HepG2 (cell line): ENCODE data around the gene ADM5. TPM values are rescaled to one million over a fixed set of nuclear protein-coding genes. Genes with fewer than 3 reads are reported as not detected.

Experiments
- CREB3 ChIP-seq: sonication (generic); formaldehyde crosslinking; IDR thresholded peaks from 2 replicates; pipeline ENCODE4 v1.5.0; 2020; ENCODE audit warnings: missing genetic modification reagents
- FOXA1 ChIP-seq, 2 experiments: fragments of 450-650 bp in 1 of 2; sonication (generic) in 1 of 2; formaldehyde crosslinking in 1 of 2; IDR thresholded peaks; 2 replicates each; pipeline versions ENCODE4 v1.4.0 to v1.6.1; 2016 to 2020; ENCODE audit warnings: missing genetic modification reagents in 1 of 2
- MATR3 ChIP-seq: sonication (generic); formaldehyde crosslinking; IDR thresholded peaks from 2 replicates; pipeline ENCODE4 v1.4.0; 2020; ENCODE audit warnings: missing genetic modification reagents
- MBNL3 ChIP-seq: fragments of 250-450 bp; sonication (Bioruptor Pico); conservative IDR thresholded peaks from 2 replicates; pipeline ENCODE4 v1.8.0; 2022; ENCODE audit warnings: mild to moderate bottlenecking, inconsistent platforms
- NKX3-1 ChIP-seq: sonication (generic); formaldehyde crosslinking; IDR thresholded peaks from 2 replicates; pipeline ENCODE4 v1.5.0; 2020; ENCODE audit warnings: missing genetic modification reagents
- PREB ChIP-seq: sonication (generic); formaldehyde crosslinking; IDR thresholded peaks from 2 replicates; pipeline ENCODE4 v1.4.0; 2020; ENCODE audit warnings: missing genetic modification reagents
- SAP130 ChIP-seq: IDR thresholded peaks from 2 replicates; pipeline ENCODE4 v1.6.1; 2016; ENCODE audit warnings: low read depth
- SIX1 ChIP-seq: sonication (generic); formaldehyde crosslinking; IDR thresholded peaks from 2 replicates; pipeline ENCODE4 v1.4.0; 2020; ENCODE audit warnings: missing genetic modification reagents, borderline replicate concordance
- SMAD3 ChIP-seq: sonication (generic); formaldehyde crosslinking; IDR thresholded peaks from 2 replicates; pipeline ENCODE4 v1.4.0; 2020; ENCODE audit warnings: missing genetic modification reagents
- SNAI1 ChIP-seq: sonication (generic); formaldehyde crosslinking; IDR thresholded peaks from 2 replicates; pipeline ENCODE4 v1.5.0; 2020; ENCODE audit warnings: mild to moderate bottlenecking, missing genetic modification reagents, borderline replicate concordance
- SP140L ChIP-seq: sonication (generic); formaldehyde crosslinking; IDR thresholded peaks from 2 replicates; pipeline ENCODE4 v1.4.0; 2020; ENCODE audit warnings: missing genetic modification reagents, borderline replicate concordance
- SPEN ChIP-seq: sonication (generic); formaldehyde crosslinking; IDR thresholded peaks from 2 replicates; pipeline ENCODE4 v1.5.1; 2020; ENCODE audit warnings: low read depth, mild to moderate bottlenecking, missing genetic modification reagents
- ZFP36L1 ChIP-seq: sonication (generic); formaldehyde crosslinking; IDR thresholded peaks from 2 replicates; pipeline ENCODE4 v1.8.0; 2022; ENCODE audit warnings: mild to moderate bottlenecking, missing genetic modification reagents, moderate library complexity
- ZNF468 ChIP-seq: sonication (generic); formaldehyde crosslinking; IDR thresholded peaks from 2 replicates; pipeline ENCODE4 v1.8.0; 2022; ENCODE audit warnings: mild to moderate bottlenecking, moderate library complexity, missing genetic modification reagents
- ZNF546 ChIP-seq: sonication (generic); formaldehyde crosslinking; conservative IDR thresholded peaks from 2 replicates; pipeline ENCODE4 v1.8.1; 2023; ENCODE audit warnings: mild to moderate bottlenecking, missing genetic modification reagents
- ZNF724P ChIP-seq: sonication (generic); formaldehyde crosslinking; IDR thresholded peaks from 2 replicates; pipeline ENCODE4 v1.8.0; 2022; ENCODE audit warnings: missing genetic modification reagents, borderline replicate concordance
- ZNF790 ChIP-seq: sonication (generic); formaldehyde crosslinking; IDR thresholded peaks from 2 replicates; pipeline ENCODE4 v1.8.0; 2022; ENCODE audit warnings: missing genetic modification reagents, mild to moderate bottlenecking, borderline replicate concordance
- polyA plus RNA-seq, 8 experiments: library from polyadenylated mRNA; depleted of rRNA in 3 of 8; stranded (reverse) in 7 of 8; unstranded in 1 of 8; fragments of >200 nt; fragmentation: Illumina TruSeq in 4 of 8; extraction: Trizol in 4 of 8; gene quantifications; 2 replicates each; pipeline versions ENCODE4 v1.2.1 to v1.2.3, GENCODE V29; 2011 to 2016; ENCODE audit warnings: low read depth in 4 of 8, missing spikeins in 1 of 8, mixed read lengths in 1 of 8; ENCODE audit not compliant: insufficient read depth in 1 of 8
- total RNA-seq, 5 experiments: library from RNA; depleted of rRNA; stranded (reverse); fragments of >200 nt; fragmentation: Illumina TruSeq; extraction: Trizol; gene quantifications; 2 replicates each; pipeline ENCODE4 v1.2.3, GENCODE V29; 2016; ENCODE audit warnings: low read depth in 1 of 5
- TF ChIP-seq, protein P1 (sequence below): sonication (generic); formaldehyde crosslinking; IDR thresholded peaks from 2 replicates; pipeline ENCODE4 v1.4.0; 2020; ENCODE audit warnings: mild to moderate bottlenecking, missing genetic modification reagents, borderline replicate concordance
- TF ChIP-seq, protein P2 (sequence below): sonication (generic); formaldehyde crosslinking; IDR thresholded peaks from 2 replicates; pipeline ENCODE4 v1.5.1; 2020; ENCODE audit warnings: missing genetic modification reagents, mild to moderate bottlenecking, borderline replicate concordance
- TF ChIP-seq, protein P3 (sequence below): sonication (generic); formaldehyde crosslinking; conservative IDR thresholded peaks from 2 replicates; pipeline ENCODE4 v1.5.0; 2020; ENCODE audit warnings: missing genetic modification reagents
- TF ChIP-seq, protein P4 (sequence below): sonication (generic); formaldehyde crosslinking; IDR thresholded peaks from 2 replicates; pipeline ENCODE4 v1.8.0; 2022; ENCODE audit warnings: mild to moderate bottlenecking, missing genetic modification reagents, moderate library complexity

ADM5 gene
- total and polyA plus RNA-seq, 2 of the 13 experiments (the other 11 are each of a cell fraction or from before 2014, with no cell fraction given) = 2.7 to 4.1 TPM

GRCh38 chr19:49664171-49665035, 25.0 kb upstream of the ADM5 start (continued):
- TF ChIP-seq PREB (no peak), MATR3 (CRISPR knock-in tag) (no peak), ZNF724P (CRISPR knock-in tag) (0 out of 2 replicates have a peak, but pooled peaks have one; percentile 62), NKX3-1 (CRISPR knock-in tag) (no peak), ZNF790 (CRISPR knock-in tag) (no peak), FOXA1 (IDR thresholded peaks at IDR 0.05) (no peak), FOXA1 (CRISPR knock-in tag; IDR thresholded peaks at IDR 0.05) (no peak), SPEN (CRISPR knock-in tag) (peak; percentile 37; the same call in 1 of the 2 replicates), CREB3 (CRISPR knock-in tag) (no peak), ZFP36L1 (CRISPR knock-in tag) (no peak), SNAI1 (CRISPR knock-in tag) (no peak), SIX1 (CRISPR knock-in tag) (no peak), ZNF546 (CRISPR knock-in tag) (no peak), SMAD3 (CRISPR knock-in tag) (0 out of 2 replicates have a peak, but pooled peaks have one; percentile 40), SAP130 (CRISPR knock-in tag) (peak; percentile 85), SP140L (CRISPR knock-in tag) (no peak), MBNL3 (CRISPR knock-in tag) (no peak), ZNF468 (CRISPR knock-in tag) (no peak)
- TF ChIP-seq, protein P1, sequence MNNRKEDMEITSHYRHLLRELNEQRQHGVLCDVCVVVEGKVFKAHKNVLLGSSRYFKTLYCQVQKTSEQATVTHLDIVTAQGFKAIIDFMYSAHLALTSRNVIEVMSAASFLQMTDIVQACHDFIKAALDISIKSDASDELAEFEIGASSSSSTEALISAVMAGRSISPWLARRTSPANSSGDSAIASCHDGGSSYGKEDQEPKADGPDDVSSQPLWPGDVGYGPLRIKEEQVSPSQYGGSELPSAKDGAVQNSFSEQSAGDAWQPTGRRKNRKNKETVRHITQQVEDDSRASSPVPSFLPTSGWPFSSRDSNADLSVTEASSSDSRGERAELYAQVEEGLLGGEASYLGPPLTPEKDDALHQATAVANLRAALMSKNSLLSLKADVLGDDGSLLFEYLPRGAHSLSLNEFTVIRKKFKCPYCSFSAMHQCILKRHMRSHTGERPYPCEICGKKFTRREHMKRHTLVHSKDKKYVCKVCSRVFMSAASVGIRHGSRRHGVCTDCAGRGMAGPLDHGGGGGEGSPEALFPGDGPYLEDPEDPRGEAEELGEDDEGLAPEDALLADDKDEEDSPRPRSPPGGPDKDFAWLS = no peak
- TF ChIP-seq, protein P2, sequence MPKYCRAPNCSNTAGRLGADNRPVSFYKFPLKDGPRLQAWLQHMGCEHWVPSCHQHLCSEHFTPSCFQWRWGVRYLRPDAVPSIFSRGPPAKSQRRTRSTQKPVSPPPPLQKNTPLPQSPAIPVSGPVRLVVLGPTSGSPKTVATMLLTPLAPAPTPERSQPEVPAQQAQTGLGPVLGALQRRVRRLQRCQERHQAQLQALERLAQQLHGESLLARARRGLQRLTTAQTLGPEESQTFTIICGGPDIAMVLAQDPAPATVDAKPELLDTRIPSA (CRISPR knock-in tag) = no peak
- TF ChIP-seq, protein P3, sequence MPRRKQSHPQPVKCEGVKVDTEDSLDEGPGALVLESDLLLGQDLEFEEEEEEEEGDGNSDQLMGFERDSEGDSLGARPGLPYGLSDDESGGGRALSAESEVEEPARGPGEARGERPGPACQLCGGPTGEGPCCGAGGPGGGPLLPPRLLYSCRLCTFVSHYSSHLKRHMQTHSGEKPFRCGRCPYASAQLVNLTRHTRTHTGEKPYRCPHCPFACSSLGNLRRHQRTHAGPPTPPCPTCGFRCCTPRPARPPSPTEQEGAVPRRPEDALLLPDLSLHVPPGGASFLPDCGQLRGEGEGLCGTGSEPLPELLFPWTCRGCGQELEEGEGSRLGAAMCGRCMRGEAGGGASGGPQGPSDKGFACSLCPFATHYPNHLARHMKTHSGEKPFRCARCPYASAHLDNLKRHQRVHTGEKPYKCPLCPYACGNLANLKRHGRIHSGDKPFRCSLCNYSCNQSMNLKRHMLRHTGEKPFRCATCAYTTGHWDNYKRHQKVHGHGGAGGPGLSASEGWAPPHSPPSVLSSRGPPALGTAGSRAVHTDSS (CRISPR knock-in tag) = no peak
- TF ChIP-seq, protein P4, sequence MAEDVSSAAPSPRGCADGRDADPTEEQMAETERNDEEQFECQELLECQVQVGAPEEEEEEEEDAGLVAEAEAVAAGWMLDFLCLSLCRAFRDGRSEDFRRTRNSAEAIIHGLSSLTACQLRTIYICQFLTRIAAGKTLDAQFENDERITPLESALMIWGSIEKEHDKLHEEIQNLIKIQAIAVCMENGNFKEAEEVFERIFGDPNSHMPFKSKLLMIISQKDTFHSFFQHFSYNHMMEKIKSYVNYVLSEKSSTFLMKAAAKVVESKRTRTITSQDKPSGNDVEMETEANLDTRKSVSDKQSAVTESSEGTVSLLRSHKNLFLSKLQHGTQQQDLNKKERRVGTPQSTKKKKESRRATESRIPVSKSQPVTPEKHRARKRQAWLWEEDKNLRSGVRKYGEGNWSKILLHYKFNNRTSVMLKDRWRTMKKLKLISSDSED = no peak
